SK-N-SH (cell line): Measurements from ENCODE around the gene CYP4B1. TPM values are rescaled to one million over a fixed set of nuclear protein-coding genes. Genes with fewer than 3 reads are reported as not detected.

Experiments used
- CTCF ChIA-PET: fragments of 300-600, 350-600 bp; formaldehyde crosslinking; extraction: SDS; loops from one replicate; lab custom pipeline; 2021; lab: Yijun Ruan, JAX
- POLR2A ChIA-PET: fragments of 350-600 bp; sonication (Branson Sonifier 250); formaldehyde crosslinking; extraction: SDS; loops from one replicate; lab custom pipeline; 2020; ENCODE audit warnings: antibody characterized with exemption, inconsistent platforms; lab: Yijun Ruan, JAX
- DNase-seq: peaks from one replicate; pipeline ENCODE4 v3.0.0; 2012
- H2AFZ ChIP-seq: fragments of 200-600 bp; sonication (generic); 2 replicates; pipeline ENCODE4 v1.8.1; 2016; ENCODE audit warnings: antibody characterized with exemption, mild to moderate bottlenecking, low read depth
- H3F3A ChIP-seq: fragments of 200-600 bp; sonication (generic); replicated peaks from 2 replicates; pipeline ENCODE3; 2016; ENCODE audit warnings: antibody characterized with exemption, mild to moderate bottlenecking; ENCODE audit not compliant: insufficient read depth
- H3K27ac ChIP-seq, 2 experiments: fragments of 200-500 bp in 1 of 2; fragments of 200-600 bp in 1 of 2; sonication (Bioruptor generic) in 1 of 2; sonication (generic), shearing (Covaris generic) in 1 of 2; 2 replicates each; pipeline versions ENCODE4 v1.5.1 to v1.6.1; 2014 to 2016; ENCODE audit warnings: low read depth in 2 of 2, inconsistent platforms in 1 of 2, low read length in 1 of 2, mild to moderate bottlenecking in 1 of 2, mixed read lengths in 1 of 2
- H3K27me3 ChIP-seq: fragments of 200-600 bp; sonication (generic), shearing (Covaris generic); 2 replicates; pipeline ENCODE4 v1.6.1; 2016; ENCODE audit warnings: mixed run types; ENCODE audit not compliant: insufficient read depth
- H3K36me3 ChIP-seq, 2 experiments: fragments of 200-500 bp in 1 of 2; fragments of 200-600 bp in 1 of 2; sonication (Bioruptor generic) in 1 of 2; sonication (generic) in 1 of 2; replicated peaks in 1 of 2; 2 replicates each; pipeline versions ENCODE3 to v1.5.1; 2014 to 2016; ENCODE audit warnings: low read length in 1 of 2, mild to moderate bottlenecking in 1 of 2; ENCODE audit not compliant: insufficient read depth in 2 of 2, control insufficient read depth in 1 of 2
- H3K4me1 ChIP-seq, 2 experiments: fragments of 200-500 bp in 1 of 2; fragments of 200-600 bp in 1 of 2; sonication (Bioruptor generic) in 1 of 2; sonication (generic), shearing (Covaris generic) in 1 of 2; 2 replicates each; pipeline versions ENCODE4 v1.5.1 to v1.6.1; 2014 to 2016; ENCODE audit warnings: low read depth in 1 of 2, low read length in 1 of 2, mixed run types in 1 of 2; ENCODE audit not compliant: insufficient read depth in 2 of 2, control insufficient read depth in 1 of 2
- H3K4me2 ChIP-seq: fragments of 200-600 bp; sonication (generic), shearing (Covaris generic); 2 replicates; pipeline ENCODE4 v1.6.1; 2017; ENCODE audit warnings: mixed run types
- H3K4me3 ChIP-seq, 2 experiments: fragments of 200-500 bp in 1 of 2; fragments of 200-600 bp in 1 of 2; sonication (Bioruptor generic) in 1 of 2; sonication (generic), shearing (Covaris generic) in 1 of 2; 2 replicates each; pipeline versions ENCODE4 v1.5.1 to v1.8.1; 2014 to 2016; ENCODE audit warnings: low read depth in 2 of 2, inconsistent platforms in 1 of 2, low read length in 1 of 2, mild to moderate bottlenecking in 1 of 2, mixed read lengths in 1 of 2, moderate library complexity in 1 of 2
- H3K79me2 ChIP-seq: fragments of 200-600 bp; sonication (generic); 2 replicates; pipeline ENCODE4 v1.8.1; 2017; ENCODE audit warnings: mild to moderate bottlenecking; ENCODE audit not compliant: insufficient read depth
- H3K9ac ChIP-seq: fragments of 200-600 bp; sonication (generic); 2 replicates; pipeline ENCODE4 v1.6.1; 2017; ENCODE audit warnings: mixed run types
- H3K9me2 ChIP-seq: fragments of 200-600 bp; sonication (generic); 2 replicates; pipeline ENCODE4 v1.6.1; 2017; ENCODE audit warnings: mixed run types
- H3K9me3 ChIP-seq: fragments of 200-600 bp; sonication (generic); 2 replicates; pipeline ENCODE4 v1.6.1; 2017; ENCODE audit warnings: mixed run types, mild to moderate bottlenecking, moderate library complexity
- H4K20me1 ChIP-seq: fragments of 200-600 bp; sonication (generic); 2 replicates; pipeline ENCODE4 v1.6.1; 2017; ENCODE audit warnings: mild to moderate bottlenecking, mixed run types; ENCODE audit not compliant: insufficient read depth
- CHD2 ChIP-seq: fragments of 150-350 bp; IDR thresholded peaks from 2 replicates; pipeline ENCODE4 v1.6.1; 2018; ENCODE audit warnings: low read length; ENCODE audit not compliant: partially characterized antibody
- ELF1 ChIP-seq: IDR thresholded peaks from 2 replicates; pipeline ENCODE4 v1.4.0; 2012
- FOXJ3 ChIP-seq: sonication (generic); formaldehyde crosslinking; IDR thresholded peaks from 2 replicates; pipeline ENCODE4 v1.5.1; 2020; ENCODE audit warnings: mild to moderate bottlenecking, missing genetic modification reagents
- IRF3 ChIP-seq: fragments of 150-350 bp; IDR thresholded peaks from 2 replicates; pipeline ENCODE4 v1.6.1; 2016; ENCODE audit warnings: mild to moderate bottlenecking, low read depth, low read length
- MAX ChIP-seq: IDR thresholded peaks from 2 replicates; pipeline ENCODE4 v1.4.0; 2012; ENCODE audit warnings: low read depth
- MEF2A ChIP-seq: IDR thresholded peaks from 2 replicates; pipeline ENCODE4 v1.4.0; 2012; ENCODE audit warnings: low read depth, borderline replicate concordance
- MXI1 ChIP-seq: IDR thresholded peaks from 2 replicates; pipeline ENCODE4 v1.6.1; 2012; ENCODE audit warnings: mild to moderate bottlenecking, low read depth, low read length, improper control_type of control experiment
- POLR2AphosphoS5 ChIP-seq: IDR thresholded peaks from 2 replicates; pipeline ENCODE4 v1.6.1; 2012; ENCODE audit warnings: low read depth, low read length
- RXRA ChIP-seq: IDR thresholded peaks from 2 replicates; pipeline ENCODE4 v1.4.0; 2012; ENCODE audit warnings: low read depth, mild to moderate bottlenecking, borderline replicate concordance
- TAF1 ChIP-seq: IDR thresholded peaks from 2 replicates; pipeline ENCODE4 v1.6.1; 2012; ENCODE audit warnings: low read depth, mild to moderate bottlenecking, low read length, moderate library complexity, borderline replicate concordance
- WGBS: methylation state at CpG from one replicate; pipeline ENCODE4 v1.1.6; 2017; ENCODE audit warnings: low lambda C conversion rate; 5-methylcytosine and 5-hydroxymethylcytosine counted together
- polyA plus RNA-seq, 3 experiments: library from polyadenylated mRNA; depleted of rRNA; stranded (reverse); fragments of >200 nt; gene quantifications; 2 replicates each; pipeline ENCODE4 v1.2.3, GENCODE V29; 2012

The CYP4B1 gene
- polyA plus RNA-seq, 1 of the 3 experiments (the other 2 are of a cell fraction), result not detected

GRCh38 chr1:46812996-46813857 is 14.4 kb downstream of the CYP4B1 start:
- H3K27ac ChIP-seq, result no peak overlapping the region
- WGBS, result 19% methylated on average over 6 of the region's 11 CpGs
- H3K4me1 ChIP-seq, result no peaks in the 10 kb centered on the region
- no peak for DNase-seq
- no peaks in the 10 kb centered on the region for H3K79me2 ChIP-seq
- TF ChIP-seq MXI1, result no peak
- no peaks in the 10 kb centered on the region for H3F3A ChIP-seq
- ChIA-PET CTCF (interaction anchor here (0.6 to 1.2 kb wide), 3 partner anchors 11 to 239 kb away, joined by 3 read pairs; no protein-coding TSS in a partner anchor), POLR2A (no interaction called here)
- H3K9me3 ChIP-seq, result no peaks in the 10 kb centered on the region
- H3K4me3 ChIP-seq, result no peak overlapping the region
- no peak overlapping the region for H2AFZ ChIP-seq
- H3K9me2 ChIP-seq, result no peaks in the 10 kb centered on the region
- no peak overlapping the region for H3K9ac ChIP-seq
- H3K4me2 ChIP-seq, result no peak overlapping the region
- H3K27me3 ChIP-seq, result no peaks in the 10 kb centered on the region
- H3K36me3 ChIP-seq, result no peaks in the 10 kb centered on the region
- no peaks in the 10 kb centered on the region for H4K20me1 ChIP-seq

GRCh38 chr1:46813858-46814396 is 15.1 kb downstream of the CYP4B1 start:
- Histone ChIP-seq H3K4me2 (no peak overlapping the region), H3K36me3 (no peaks in the 10 kb centered on the region), H3K79me2 (no peaks in the 10 kb centered on the region), H2AFZ (no peak overlapping the region), H3K9me2 (no peaks in the 10 kb centered on the region), H3K9ac (no peak overlapping the region), H3K27me3 (no peaks in the 10 kb centered on the region), H3F3A (no peaks in the 10 kb centered on the region), H3K4me3 (no peak overlapping the region), H3K9me3 (no peaks in the 10 kb centered on the region), H4K20me1 (no peaks in the 10 kb centered on the region), H3K27ac (no peak overlapping the region), H3K4me1 (no peaks in the 10 kb centered on the region)
- POLR2A ChIA-PET, result no interaction called here
- DNase-seq, result no peak
- WGBS, result 23% methylated on average over 8 of the region's 9 CpGs
- CTCF ChIA-PET, result interaction anchor here (1.2 kb wide), 1 partner anchor 23 kb away, joined by 3 read pairs; no protein-coding TSS in a partner anchor
- TF ChIP-seq RXRA, result no peak
- TF ChIP-seq CHD2, result no peak
- no peak for TF ChIP-seq ELF1
- no peak for TF ChIP-seq FOXJ3
- TF ChIP-seq POLR2AphosphoS5, result no peak
- TF ChIP-seq MAX, result no peak
- no peak for TF ChIP-seq IRF3
- TF ChIP-seq MEF2A, result no peak
- TF ChIP-seq TAF1, result no peak
- no peak for TF ChIP-seq MXI1
